A549 treated with Mapracorat at 1 μM for 4 hours (cell line): Measurements from ENCODE around the gene DLGAP1. TPM values are rescaled to one million over a fixed set of nuclear protein-coding genes. Genes with fewer than 3 reads are reported as not detected.

Source experiments
- total RNA-seq: library from RNA; stranded (reverse); fragments of 200-300 nt; extraction: Qiagen RNA extraction; gene quantifications from 5 replicates; pipeline ENCODE4 v1.2.3, GENCODE V29; 2022

Gene DLGAP1
- total RNA-seq, result 0.03 TPM in 1 of 5 replicates, not detected in the others

DNA sequence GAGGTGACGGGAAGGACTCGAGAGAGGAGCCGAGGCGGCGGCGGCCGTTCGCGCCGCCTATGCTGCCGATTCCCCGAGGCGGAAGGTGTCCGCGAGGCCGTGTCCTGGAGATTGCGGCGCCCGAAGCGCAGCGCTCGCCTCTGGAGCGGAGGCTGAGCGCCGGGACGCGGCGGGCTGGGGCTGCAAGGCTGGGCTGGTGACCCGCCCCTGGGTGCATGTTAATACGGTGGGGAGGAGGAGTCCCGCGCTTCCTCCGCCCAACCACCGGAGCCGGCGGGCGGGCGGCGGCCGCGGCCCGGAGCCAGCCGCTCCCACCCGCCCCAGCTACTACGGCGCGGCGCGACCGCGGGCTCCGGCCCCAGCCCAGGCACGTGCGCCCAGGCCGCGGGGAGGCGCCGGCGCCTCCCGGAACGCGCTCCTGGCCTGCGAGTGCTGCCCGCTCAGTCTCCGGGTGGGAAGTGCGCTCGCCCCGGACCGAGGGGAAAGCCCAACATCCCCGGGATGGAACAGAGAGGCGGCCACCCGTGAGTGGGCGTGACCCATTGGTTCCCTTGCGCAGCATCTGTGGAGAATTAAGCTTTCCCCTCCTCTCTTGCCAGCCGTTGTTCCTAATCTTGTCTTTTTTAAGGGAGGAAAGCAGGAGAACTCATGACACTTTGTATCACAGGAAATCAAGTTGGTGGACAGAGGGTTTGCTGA lies at the start of gene DLGAP1:
TSS of gene DLGAP1 (minus strand) at position 195 of the 699 bp plus-strand sequence.

DNA sequence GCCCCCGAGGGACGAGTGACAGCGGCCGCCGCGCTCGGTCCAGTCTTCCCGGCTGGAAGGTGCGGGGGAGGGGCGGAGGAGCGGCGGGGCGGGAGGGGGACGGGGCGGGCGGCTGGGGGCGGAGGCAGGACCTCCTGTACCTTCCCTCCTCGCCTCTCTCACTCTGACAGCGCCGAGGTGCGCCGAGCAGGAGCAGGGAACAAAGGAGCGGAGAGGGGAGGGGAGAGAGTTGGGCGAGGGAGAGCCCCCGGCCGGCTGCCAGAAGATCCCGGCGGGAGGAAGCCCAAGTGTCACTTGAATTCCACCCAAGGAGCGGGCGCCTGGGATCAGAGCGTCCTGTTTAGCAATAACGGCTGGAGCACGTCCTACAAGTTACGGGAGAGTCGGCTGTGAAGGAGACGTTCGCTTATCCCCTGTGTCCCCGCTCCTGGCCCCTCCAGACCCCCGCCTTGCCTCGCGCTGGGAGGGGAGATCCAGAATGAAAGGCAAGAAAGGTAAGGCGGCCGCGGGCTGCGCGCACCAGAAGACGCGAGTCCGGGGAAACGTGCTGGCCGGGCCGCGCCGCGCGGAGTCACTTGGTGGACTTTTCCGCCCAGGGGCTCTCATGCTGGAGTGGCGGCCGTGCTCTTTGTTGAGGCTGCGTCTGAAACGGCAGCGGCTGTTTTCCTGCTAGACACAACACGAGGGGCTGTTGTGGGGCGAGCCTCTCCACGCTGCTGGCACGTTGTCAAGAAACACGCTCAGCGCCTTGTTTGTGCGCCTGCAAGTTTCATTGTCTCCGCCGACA lies 1004.9 kb downstream of the DLGAP1 start, which contains the start of gene TGIF1:
TSS of gene TGIF1 (plus strand) at position 161 of the 787 bp plus-strand sequence. CDS start at position 479, 318 bp downstream.

